HG03571 (cell line): ENCODE data around the gene ZNHIT2.

Experiments used
- ATAC-seq: cut with Tn5 transposase; IDR thresholded peaks from one replicate; pipeline ENCODE4 v1.9.1; 2021; ENCODE audit not compliant: unreplicated experiment

Gene ZNHIT2

DNA sequence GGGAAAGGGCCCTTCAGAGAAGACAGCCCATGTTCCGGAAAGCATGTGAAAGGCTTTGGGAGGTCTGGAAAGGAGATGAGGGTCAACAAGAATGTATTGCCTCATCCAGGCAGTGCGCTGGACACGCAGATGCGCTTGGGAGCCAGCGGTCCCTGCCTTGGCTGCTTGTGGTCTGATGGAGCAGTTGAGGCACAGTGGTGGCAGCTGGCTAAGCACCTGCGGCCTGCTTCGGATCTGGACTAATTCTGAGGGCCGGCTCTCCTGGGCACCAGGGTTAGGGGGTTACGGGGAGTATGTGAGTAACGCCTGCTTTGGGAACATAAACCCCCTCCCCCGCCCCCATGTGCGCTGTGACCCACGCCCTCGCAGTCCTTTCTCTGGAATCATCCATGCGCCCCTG lies 10.4 kb downstream of the ZNHIT2 start:
- ATAC-seq: no peak

DNA sequence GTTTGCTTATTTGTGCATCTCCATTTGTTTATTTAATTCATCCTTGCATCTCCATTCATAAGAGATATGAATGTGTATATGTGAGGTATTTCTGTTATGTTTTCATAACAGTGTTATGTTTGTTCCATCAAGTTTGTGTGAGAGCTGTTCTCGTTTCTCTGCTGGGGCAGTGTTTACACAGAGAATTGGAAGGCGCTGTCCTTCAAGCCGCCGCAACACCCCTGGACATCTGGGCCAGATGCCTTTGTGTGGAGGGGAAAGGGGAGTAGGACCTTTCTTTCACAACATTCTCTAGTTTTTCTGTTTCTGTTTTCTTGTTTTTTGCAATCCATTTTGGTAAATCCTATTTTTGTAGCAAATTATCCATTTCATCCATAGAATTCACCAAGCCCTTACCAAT lies 12.9 kb downstream of the ZNHIT2 start:
- ATAC-seq: no peak

DNA sequence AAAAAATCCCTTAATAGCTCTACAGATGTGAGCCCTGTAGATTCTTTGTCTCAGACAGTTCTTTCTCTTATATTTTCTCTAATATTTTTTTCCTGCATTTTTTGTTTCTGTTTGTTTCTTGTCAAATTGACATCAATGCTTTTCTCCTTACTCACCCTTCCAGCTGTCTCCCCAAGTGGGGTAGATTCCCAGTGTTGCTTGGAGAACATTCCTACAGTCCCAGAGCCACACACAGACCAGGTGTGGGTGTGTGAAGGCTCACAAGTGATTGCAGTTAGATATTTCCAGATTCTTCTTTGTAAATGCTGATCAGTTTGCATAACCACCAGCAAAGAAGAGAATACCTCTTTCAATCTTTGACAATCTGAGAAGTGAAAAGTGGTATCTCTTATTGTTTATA lies 14.0 kb downstream of the ZNHIT2 start:
- no peak for ATAC-seq

DNA sequence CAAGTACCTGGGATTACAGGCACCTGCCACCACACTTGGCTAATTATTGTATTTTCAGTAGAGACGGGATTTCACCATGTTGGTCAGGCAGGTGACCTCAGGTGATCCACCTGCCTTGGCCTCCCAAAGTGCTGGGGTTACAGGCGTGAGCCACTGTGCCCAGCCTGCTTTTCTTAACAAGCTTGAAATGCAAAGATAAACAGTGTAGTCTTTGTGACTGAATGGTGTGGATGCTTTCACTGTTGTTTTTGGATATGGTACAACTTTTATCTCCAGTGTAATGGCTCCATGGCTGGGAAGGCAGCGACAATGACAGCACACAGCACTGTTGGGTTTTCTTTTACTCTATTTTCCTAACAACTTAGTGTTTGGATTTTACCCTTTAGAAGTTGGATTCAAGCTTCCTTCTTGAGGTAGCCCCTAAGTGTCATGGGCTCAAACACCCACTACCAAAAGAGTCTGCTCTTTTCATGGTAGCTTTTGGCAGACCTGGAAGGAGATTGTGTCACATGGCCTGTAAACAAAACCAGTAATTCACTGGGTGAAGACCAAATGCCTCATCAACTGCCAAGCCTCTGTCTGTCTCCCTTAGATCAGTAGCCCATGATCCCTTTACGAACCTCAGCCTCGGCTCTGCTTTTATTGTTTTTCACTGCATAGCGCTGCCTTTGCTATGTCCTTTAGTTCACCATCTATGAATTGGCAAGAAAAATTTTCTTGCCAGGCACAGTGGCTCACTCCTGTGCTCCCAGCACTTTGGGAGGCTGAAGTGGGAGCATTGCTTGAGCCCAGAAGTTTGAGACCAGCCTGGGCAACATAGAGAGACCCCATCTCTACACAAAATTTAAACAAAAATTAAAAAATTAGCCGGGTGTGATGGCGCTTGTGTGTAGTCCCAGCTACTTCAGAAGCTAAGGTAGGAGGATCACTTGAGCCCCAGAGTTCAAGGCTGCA lies 15.1 kb downstream of the ZNHIT2 start:
- no peak for ATAC-seq

DNA sequence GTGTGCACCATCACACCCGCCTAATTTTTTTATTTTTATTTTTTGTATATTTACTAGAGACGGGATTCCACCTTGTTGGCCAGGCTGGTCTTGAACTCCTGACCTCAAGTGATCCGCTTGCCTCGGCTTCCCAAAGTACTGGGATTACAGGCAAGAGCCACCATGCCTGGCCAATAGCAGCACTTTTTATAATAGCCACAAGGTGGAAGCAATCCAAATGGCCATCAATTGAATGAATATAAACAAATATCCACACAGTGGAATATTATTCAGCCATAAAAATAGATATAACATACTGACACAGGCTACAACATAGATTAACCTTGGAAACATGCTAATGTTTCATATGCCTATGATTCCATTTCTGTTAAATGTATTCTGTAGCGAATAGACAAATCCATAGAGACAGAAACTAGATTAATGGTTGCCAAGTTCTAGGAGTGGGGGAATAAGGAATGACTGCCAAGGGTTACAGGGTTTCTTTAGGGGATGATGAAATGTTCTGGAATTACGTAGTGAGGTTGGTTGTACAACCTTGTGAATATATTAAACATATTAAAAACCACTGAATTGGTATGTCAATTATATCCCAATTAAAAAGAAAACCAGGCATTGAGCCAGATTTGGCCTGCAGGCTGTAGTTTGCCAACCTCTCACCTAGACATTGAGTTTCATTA lies 16.7 kb downstream of the ZNHIT2 start:
- ATAC-seq: no peak

DNA sequence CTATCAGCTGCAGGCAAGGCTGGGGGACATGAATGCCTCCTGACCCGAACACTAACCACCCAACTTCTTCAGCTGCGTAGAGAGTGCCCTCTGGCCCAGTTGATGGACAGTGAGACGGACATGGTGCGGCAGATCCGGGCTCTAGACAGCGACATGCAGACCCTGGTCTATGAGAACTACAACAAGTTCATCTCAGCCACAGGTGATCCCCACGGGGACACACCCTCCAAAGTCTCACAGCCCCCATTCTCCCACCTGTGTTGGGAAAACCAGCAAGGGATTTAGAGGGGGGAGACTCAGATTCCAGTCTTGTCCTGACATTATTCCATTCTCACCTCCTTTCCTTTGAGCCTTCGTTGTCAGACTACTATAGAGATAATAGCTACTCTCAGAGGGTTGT lies 20.6 kb downstream of the ZNHIT2 start:
- ATAC-seq: no peak

DNA sequence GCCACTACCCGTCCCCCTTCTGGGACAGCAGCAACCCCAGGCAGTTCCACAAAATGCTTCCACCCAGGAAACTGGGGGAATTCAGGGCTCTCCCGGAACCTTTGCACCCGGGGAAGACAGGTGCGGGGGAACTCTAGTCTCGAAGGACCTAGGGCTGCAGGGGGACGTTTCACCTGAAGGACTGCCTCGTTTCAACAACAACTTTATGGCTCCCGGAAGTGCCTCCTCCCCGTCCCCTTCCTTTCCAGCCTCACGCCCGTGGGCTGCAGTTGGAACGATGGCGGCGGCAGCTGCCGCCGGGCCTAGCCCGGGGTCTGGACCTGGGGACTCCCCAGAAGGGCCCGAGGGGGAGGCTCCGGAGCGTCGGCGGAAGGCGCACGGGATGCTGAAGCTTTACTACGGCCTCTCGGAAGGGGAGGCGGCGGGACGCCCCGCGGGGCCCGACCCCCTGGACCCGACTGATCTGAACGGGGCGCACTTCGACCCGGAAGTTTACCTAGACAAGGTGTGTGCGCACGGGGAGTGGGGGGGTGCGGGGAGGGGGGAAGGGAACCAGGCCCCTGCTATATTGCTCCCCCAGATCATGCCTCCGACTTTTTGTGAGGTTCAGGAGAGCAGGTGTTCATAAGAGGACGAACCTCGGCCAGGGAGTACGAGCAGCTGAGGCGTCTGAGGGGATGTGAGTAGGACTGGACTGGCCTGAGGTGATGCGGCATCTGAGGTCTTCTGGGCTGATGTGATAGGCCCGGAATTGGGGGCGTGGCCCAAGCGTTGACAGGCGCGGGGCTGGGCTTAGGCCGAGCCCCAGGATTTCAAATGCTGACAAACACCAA lies 21.3 kb downstream of the ZNHIT2 start, which contains the start of gene VPS51:
TSS of gene VPS51 (plus strand) at position 241 of the 833 bp plus-strand sequence. CDS start at position 278, 37 bp downstream.
- ATAC-seq: peak; percentile 75

DNA sequence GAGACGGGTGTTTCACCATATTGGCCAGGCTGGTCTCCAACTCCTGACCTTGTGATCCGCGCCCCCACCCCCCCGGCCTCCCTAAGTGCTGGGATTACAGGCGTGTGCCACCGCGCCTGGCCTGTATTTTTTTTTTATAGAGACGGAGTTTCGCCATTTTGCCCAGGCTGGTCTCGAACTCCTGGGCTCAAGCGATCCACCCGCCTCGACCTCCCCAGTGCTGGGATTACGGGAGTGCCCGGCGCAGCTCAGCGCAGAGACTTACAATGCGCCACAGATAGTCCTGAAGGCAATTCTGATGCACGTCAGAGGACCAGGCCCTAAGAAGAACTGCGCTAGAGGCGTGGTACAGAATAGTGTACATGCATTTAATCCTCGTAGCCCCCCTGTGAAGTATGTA lies 22.1 kb downstream of the ZNHIT2 start:
- ATAC-seq: no peak

DNA sequence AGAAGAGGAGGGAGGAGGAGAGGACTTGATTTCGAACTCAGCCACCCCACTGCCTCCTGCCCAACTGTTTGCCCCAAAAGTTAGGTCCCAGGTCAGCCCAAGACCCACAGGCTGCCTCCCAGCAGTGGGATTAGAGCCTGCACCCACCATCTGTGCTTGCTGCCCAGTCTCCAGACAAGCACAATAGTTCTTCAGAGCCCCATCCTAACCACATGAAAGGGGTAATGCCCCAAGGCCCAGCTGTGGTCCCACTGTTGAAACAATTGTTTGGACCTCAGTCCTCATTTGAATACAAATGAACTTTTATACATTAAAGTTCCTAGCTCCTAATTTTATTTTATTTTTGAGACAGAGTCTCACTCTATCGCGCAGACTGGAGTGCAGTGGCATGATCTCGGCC lies 26.9 kb downstream of the ZNHIT2 start:
- ATAC-seq: no peak

DNA sequence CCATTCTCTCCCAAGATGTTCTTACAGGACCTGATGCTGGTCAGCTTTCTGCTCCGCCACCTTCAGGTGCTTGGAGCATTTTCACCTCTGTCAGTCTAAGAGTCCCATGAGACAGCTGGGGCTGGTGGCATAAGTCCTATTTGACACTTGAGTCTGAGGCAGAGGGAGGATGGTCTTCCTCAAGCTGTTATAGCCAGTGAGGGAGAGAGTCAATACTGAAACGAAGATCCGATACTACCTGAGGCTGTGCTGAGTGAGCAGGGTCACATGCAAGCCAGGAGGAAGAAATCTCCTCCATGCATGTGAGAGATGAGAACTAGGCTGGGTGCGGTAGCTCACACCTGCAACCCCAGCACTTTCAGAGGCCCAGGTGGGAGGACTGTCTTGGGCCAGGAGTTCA lies 27.9 kb downstream of the ZNHIT2 start:
- ATAC-seq: no peak

DNA sequence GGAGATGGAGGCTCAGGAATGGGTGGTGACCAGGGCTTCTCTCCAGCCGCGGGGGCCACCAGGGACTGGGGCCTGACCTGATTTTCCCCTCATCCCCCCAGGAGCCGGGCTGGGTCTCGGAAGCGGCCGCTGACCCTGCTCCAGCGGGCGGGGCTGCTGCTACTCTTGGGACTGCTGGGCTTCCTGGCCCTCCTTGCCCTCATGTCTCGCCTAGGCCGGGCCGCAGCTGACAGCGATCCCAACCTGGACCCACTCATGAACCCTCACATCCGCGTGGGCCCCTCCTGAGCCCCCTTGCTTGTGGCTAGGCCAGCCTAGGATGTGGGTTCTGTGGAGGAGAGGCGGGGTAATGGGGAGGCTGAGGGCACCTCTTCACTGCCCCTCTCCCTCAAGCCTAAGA lies 29.7 kb downstream of the ZNHIT2 start:
- ATAC-seq: no peak

DNA sequence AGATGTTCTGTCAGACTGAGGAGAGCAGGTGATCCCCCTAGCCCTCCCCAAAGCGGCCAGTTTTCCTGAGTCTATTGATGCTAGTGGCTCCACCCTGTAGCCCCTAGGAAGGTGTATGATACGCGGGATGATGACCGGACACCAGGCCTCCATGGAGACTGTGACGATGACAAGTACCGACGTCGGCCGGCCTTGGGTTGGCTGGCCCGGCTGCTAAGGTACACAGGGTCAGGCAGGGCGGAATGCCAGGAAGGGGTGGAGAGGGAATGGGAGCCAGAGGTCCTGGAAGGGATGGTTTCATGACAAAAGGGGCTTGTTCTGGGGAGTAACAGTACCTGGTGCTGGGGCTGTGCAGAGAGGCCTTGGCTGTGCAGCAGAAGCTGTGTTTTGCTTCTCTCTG lies 30.3 kb downstream of the ZNHIT2 start:
- ATAC-seq: no peak

DNA sequence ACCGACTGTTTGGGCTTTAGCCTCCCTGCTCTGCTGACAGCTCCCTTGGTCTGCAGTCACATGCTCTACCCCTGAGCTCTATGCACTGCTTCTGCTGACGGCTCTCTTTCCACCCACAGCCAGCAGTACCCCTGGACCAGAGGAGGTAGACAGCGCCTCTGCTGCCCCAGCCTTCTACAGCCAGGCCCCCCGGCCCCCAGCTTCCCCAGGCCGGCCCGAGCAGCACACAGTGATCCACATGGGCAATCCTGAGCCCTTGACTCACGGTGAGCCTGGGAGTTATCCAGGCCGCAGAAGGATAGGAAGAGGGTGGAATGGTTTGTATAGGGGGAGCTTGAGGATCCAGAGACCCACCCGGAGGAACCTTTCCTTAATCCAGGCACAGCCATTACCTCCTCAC lies 30.7 kb downstream of the ZNHIT2 start:
- ATAC-seq: no peak

DNA sequence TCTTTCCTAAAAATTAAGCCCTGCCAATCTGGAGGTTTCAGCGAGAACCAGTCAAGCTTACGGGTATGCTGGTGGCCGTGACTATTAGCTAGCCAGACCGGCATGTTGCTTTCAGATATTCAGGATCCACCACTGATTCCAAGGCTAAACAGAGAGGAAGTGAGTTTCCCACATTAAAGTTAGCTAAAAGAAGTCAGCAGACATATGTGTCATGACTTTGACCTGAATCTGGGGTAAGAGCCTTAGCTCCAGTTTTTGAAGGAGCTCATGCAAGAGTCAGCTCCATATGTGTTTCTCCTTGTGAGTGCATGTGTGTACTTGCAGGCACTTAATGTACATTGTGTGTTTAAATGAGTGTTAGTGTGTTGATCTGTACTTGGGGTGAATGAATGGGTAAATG lies 32.1 kb downstream of the ZNHIT2 start:
- ATAC-seq: no peak

DNA sequence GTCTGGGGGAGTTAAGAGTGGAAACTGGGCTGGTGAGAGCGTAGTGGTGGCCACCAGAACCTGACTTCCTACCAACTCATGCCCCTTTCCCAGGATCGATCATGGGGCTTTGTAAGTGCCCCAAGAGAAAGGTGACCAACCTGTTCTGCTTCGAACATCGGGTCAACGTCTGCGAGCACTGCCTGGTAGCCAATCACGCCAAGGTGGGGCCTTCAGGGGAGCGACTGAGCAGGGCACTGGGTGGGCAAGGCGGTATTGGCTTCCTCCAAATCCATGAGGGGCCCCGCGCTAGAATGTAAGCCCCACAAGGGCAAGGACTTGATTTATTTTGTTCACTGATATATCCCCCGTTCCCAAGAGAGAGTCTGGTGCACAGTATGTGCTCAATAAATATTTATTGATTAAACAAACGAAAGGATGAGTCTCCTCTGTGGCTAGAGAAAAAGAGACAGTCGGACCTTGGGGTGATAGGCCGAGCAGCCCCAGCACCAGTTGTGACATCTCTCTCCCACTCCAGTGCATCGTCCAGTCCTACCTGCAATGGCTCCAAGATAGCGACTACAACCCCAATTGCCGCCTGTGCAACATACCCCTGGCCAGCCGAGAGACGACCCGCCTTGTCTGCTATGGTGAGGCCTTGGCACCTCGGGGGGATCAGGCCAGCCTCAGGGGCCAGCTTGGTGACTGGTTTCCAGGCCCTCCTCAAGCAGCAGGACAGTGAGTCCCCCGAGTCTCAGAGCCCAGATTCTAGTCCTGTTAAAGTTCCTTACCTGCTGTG lies 32.7 kb downstream of the ZNHIT2 start:
- no peak for ATAC-seq

DNA sequence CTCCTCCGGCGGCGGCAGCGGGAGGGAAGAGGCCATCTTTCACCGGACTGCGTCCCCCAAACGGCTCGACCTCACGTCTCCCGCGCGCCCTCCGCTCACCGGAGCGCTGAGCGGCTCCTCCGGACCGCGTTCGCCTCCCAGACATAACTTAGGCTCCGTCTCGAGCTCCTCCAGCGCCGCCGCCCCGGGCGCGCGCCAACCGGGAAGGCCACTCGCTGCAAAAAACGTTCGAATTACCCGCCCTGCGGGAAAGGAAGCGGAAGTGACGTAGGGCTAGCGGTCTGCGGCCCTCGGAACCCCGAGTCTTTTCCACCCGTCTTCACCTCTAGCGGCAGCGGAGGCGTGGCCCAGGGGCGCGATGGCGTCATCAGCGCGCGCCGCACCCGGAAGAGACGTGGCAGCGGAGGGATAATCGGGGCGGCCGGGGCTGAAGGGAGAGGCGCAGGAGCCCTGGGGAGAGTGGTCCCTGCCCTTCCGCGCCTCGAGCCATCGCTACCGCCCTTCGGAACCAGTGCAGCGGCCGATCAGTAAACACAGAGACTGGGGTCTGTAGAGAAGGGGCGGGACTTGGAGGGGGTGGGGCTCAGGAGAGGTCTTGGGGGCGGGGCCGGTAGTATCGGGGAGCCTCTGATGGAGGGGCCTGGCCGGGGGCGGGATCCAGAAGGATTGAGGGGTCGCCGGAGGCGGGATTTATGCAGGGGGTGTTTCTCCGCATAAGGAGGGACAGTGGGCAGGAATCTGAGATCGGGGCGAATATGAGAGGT lies 33.5 kb downstream of the ZNHIT2 start, which contains the start of the genes CDCA5 and ZFPL1:
TSS of gene CDCA5 (minus strand) at position 207 of the 764 bp plus-strand sequence. CDS start at position 145, 62 bp downstream.
TSS of gene ZFPL1 (plus strand) at position 389 of the 764 bp plus-strand sequence. CDS start 477 bp downstream, outside the sequence.
- peak; percentile 63 for ATAC-seq

DNA sequence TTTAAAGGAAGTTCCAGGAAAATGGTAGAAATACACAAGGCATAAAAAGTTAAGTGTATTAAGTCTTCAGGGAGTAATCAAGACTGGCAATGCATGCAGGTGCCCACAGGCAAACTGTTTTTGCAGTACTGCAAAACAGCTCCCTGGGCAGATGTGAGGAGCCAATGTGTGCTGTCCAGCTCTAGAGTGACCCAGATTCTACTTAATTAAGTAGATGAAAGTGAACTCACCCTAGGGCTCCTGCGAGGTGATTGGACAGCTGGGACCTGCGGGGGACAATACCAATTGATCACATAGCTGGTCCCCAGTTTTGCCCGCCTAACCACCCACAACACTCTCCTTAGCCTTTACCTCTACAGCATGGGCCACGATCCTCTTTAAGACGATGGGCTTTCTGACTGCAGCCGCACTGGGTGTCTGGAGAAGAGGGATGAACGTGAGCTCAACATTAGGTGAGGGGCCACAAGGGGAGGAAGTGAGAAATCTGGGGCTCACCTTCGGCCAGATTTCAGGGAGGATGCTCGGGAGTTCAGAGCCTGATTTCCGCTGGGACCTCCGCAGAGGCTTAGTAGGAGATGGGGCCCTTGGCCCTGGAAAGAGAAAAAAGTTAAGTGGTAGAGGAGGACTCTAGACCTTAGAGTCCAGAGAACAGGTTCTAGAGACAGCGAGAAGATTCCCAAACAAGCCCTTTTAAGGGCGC lies 34.2 kb downstream of the ZNHIT2 start:
- ATAC-seq: peak; percentile 11

DNA sequence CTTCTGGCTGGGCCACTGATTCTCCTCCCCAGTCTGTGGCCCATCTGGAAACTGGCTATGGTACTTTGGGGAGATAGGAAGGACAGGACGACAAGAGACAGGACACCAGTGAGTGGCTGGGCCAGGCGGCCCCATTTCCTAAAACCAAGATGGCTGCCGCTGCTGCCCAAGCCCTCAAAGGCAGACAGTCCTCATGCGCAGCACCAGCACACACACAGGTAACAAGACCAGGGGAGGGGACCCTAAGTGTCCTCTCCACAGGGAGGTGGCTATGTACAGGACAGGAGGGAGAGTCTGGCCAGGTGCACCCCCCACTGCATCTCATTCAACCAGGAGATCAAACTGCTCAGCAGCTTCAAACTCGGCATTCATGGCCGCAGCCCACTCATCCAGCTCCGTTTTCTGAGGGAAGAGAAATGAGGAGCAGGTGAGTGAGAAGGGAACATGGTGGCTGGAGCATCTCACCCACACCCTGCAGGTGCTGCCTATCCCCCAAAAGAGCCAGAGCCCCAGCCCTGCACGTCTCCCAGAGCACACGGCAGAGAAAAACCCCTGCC lies 38.6 kb downstream of the ZNHIT2 start:
- ATAC-seq: no peak

DNA sequence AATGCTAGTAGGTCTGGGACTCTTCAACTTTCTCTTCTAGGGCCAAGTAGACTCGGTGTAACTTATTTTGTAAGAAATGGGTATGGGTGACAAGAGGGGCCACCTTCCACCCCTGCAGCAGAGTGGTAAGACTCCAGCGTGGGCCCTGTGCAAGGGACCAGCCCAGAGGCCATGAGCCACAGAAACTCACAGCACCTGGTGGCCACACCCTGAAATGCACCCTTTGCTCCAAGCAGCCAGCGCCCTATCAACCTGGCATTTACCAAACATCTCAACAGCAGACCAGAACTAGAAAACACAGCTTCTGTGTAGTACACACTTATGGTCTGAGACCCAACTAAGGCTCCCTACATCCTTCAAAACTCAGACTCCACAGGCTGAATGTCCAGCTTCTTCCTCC lies 39.4 kb downstream of the ZNHIT2 start:
- ATAC-seq: no peak
